ENCODE results near the gene RBFOX2.
"Not testable (repeated sequence)": the region's sequence is repeated elsewhere in the genome, so short reads cannot be mapped to it uniquely, and the experiment has no call there.

Gene RBFOX2

DNA sequence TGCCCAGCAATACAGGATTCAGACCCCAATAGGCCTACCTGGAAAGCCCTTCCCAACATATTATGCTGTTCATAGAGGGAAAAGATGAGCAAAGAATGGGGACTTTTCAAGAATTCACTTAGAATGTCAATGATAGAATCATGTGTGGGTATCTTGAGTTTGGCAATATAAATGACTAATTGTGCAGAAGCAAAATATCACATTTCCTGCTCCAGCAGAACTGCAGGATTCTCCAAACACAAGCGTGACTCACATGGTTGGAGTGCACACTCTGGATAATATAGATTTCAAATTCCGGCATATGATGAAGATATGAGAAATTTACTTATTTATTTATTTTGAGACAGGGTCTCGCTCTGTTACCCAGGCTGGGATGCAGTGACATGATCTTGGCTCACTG is 323.5 kb downstream of the RBFOX2 start:
- Histone ChIP-seq H3K4me3 (ENCODE audit: low read depth, low read length) (no peak overlapping the region), H3K9me3 (ENCODE audit: control insufficient read depth, low read length) (no peaks in the 10 kb centered on the region), H3K36me3 (ENCODE audit: control insufficient read depth, insufficient read depth, low read length) (no peaks in the 10 kb centered on the region), H2AFZ (no peak overlapping the region), H3K27me3 (ENCODE audit: control insufficient read depth, insufficient read depth, low read length) (no peaks in the 10 kb centered on the region), H3K4me2 (ENCODE audit: low read length) (no peak overlapping the region), H3K79me2 (no peaks in the 10 kb centered on the region), H3K4me1 (no peaks in the 10 kb centered on the region), H3K27ac (no peak overlapping the region), H3K9ac (no peak overlapping the region)
- TF ChIP-seq CTCF (IDR thresholded peaks at IDR 0.05): no peak

- no peaks in the 10 kb centered on the region for H3K36me3 ChIP-seq (ENCODE audit: control insufficient read depth, insufficient read depth, low read length)
- no peaks in the 10 kb centered on the region for H3K79me2 ChIP-seq
- no peak overlapping the region for H3K9ac ChIP-seq
- no peaks in the 10 kb centered on the region for H3K4me1 ChIP-seq
- H3K27ac ChIP-seq: no peak overlapping the region
- H3K4me2 ChIP-seq (ENCODE audit: low read length): no peak overlapping the region
- no peak overlapping the region for H3K4me3 ChIP-seq (ENCODE audit: low read depth, low read length)
- TF ChIP-seq CTCF (IDR thresholded peaks at IDR 0.05): no peak
- H3K27me3 ChIP-seq (ENCODE audit: control insufficient read depth, insufficient read depth, low read length): no peaks in the 10 kb centered on the region
- no peak overlapping the region for H2AFZ ChIP-seq
- no peaks in the 10 kb centered on the region for H3K9me3 ChIP-seq (ENCODE audit: control insufficient read depth, low read length)
Observed at GRCh38 chr22:35703861-35704584, 324.6 kb downstream of the RBFOX2 start.

DNA sequence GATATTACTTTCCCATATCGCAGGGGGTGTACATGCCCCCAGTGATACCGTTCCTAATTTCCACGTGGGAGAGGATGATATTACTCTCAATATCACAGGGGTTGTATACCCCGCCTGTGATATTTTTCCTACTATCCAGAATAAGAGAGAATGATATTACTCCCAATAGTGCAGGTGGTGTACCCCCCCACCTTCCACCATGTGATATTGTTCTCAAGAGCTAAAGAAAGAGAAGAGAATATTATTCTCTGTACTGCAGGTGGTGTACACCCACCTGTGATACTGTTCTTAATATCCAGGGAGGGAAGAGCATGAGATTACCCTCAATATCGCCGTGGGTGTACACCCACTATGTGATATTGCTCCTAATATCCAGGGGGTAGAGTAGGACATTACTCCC is 328.8 kb downstream of the RBFOX2 start:
- not testable (repeated sequence) for H3K9ac ChIP-seq; H3K9me3 ChIP-seq (ENCODE audit: control insufficient read depth, low read length); H3K4me2 ChIP-seq (ENCODE audit: low read length); H3K27ac ChIP-seq; H3K36me3 ChIP-seq (ENCODE audit: control insufficient read depth, insufficient read depth, low read length); H3K4me1 ChIP-seq; H3K27me3 ChIP-seq (ENCODE audit: control insufficient read depth, insufficient read depth, low read length); H3K79me2 ChIP-seq; H2AFZ ChIP-seq; H3K4me3 ChIP-seq (ENCODE audit: low read depth, low read length)

DNA sequence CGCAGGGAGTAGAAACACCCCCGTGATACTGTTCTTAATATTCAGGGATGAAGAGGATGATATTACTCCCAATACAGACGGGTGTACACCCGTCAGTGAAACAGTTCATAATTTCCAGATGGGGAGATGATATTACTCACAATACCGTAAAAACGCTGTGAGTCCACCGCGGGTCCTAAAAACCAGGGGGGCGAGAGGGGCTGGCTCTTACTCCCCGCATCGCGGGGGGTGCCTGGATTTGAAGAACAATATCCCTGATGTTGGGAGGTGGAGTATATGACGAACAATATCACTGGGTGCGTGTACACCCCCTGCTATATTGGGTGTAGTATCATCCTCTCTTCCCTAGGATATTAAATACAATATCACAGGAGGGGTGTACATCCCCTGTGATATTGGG is 331.5 kb downstream of the RBFOX2 start:
- Histone ChIP-seq H3K79me2 (no peaks in the 10 kb centered on the region), H3K27me3 (ENCODE audit: control insufficient read depth, insufficient read depth, low read length) (no peaks in the 10 kb centered on the region), H3K4me1 (no peaks in the 10 kb centered on the region), H3K36me3 (ENCODE audit: control insufficient read depth, insufficient read depth, low read length) (no peaks in the 10 kb centered on the region), H2AFZ (no peak overlapping the region), H3K4me3 (ENCODE audit: low read depth, low read length) (no peak overlapping the region), H3K9ac (no peak overlapping the region), H3K9me3 (ENCODE audit: control insufficient read depth, low read length) (no peaks in the 10 kb centered on the region), H3K27ac (no peak overlapping the region), H3K4me2 (ENCODE audit: low read length) (no peak overlapping the region)
- TF ChIP-seq CTCF (IDR thresholded peaks at IDR 0.05): no peak

- H2AFZ ChIP-seq: no peak overlapping the region
- H3K27me3 ChIP-seq (ENCODE audit: control insufficient read depth, insufficient read depth, low read length): no peaks in the 10 kb centered on the region
- H3K9ac ChIP-seq: no peak overlapping the region
- H3K9me3 ChIP-seq (ENCODE audit: control insufficient read depth, low read length): no peaks in the 10 kb centered on the region
- no peaks in the 10 kb centered on the region for H3K36me3 ChIP-seq (ENCODE audit: control insufficient read depth, insufficient read depth, low read length)
- no peak for TF ChIP-seq CTCF (IDR thresholded peaks at IDR 0.05)
- H3K4me1 ChIP-seq: no peaks in the 10 kb centered on the region
- no peak overlapping the region for H3K4me3 ChIP-seq (ENCODE audit: low read depth, low read length)
- no peak overlapping the region for H3K27ac ChIP-seq
- no peak overlapping the region for H3K4me2 ChIP-seq (ENCODE audit: low read length)
- H3K79me2 ChIP-seq: no peaks in the 10 kb centered on the region
Observed at GRCh38 chr22:35695202-35695601, 333.4 kb downstream of the RBFOX2 start.
